GM21528 (cell line): ENCODE data around the gene PLIN3.
"Not testable (repeated sequence)": the region's sequence is repeated elsewhere in the genome, so short reads cannot be mapped to it uniquely, and the experiment has no call there.

Experiments
- ATAC-seq: cut with Tn5 transposase; IDR thresholded peaks from one replicate; pipeline ENCODE4 v1.9.1; 2021; ENCODE audit warnings: mild to moderate bottlenecking, moderate library complexity; ENCODE audit not compliant: unreplicated experiment, low FRiP score

PLIN3 gene, protein sequence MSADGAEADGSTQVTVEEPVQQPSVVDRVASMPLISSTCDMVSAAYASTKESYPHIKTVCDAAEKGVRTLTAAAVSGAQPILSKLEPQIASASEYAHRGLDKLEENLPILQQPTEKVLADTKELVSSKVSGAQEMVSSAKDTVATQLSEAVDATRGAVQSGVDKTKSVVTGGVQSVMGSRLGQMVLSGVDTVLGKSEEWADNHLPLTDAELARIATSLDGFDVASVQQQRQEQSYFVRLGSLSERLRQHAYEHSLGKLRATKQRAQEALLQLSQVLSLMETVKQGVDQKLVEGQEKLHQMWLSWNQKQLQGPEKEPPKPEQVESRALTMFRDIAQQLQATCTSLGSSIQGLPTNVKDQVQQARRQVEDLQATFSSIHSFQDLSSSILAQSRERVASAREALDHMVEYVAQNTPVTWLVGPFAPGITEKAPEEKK

DNA sequence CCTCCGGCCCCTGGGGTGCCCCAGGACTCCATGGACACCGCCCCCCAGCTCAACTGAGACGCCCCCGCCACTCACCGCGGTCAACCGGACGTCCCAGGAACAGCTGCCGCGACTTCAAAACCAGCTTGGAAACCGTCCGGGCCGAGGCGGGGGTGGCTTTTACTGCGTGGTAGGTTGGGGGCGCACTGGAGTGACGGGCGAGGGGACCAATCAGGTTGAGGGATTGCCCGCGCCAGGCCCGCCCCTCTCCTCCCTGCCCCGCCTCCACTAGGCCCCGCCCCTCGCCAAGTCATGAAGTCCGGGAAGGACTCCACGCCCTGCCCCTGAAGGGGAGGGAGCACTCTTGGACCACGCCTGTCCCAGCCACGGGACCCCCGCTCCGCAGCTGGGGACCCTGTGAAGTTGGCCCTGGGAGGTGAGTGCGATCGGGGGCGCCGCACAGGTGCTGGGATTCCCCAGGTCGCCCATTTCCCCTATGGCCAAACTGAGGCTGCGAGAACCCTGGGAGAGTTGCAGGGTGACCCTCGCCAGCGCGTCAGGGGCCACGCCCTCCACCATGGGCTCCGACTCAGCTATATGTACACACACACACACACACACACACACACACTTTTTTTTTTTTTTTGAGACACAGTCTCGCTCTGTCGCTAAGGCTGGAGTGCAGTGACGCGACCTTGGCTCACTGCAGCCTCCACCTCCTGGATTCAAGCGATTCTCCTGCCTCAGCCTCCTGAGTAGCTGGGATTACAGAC is at the start of gene PLIN3:
PLIN3 (minus strand) TSS at position 134 of the 752 bp plus-strand sequence. CDS start 6,273 bp downstream, outside the sequence.
- ATAC-seq, result peak; percentile 57

DNA sequence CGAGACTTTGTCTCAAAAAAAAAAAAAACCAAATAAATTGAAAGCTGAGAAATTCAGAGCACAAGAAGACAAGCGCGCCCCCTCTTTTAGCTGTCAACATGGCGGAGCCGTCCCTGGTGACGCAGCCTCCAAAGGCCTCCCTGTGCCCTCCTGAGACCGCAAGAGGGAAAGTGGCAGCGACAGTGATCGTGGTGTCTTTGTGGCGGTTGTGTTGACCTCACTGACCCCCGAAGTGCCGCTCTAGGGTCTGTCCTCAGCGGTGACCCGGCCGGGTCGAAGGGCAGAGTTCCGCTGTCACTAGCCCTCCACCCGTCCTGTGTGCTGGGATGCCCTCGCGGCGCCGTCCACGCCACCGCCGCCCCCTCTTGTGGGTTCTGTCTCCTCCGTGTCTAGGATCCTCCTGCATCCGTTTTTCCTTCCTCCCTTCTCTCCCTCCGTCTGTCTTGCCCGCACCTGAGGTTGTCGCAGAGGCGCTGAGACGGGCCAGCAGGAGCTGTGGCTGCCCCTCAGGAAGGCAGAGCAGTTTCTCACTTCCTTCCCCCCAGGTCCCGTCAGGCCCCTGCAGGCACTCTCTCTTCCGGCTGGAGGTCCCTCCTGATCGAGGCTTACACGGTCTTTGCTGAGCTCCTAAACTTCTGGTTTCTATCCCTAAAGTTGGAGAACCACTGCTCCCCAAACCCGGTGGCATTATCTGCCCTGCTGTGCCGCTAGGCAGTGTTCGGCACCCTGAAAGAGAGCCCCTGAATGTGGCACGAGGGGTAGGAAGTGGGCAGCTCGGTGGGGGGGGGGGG is 49.0 kb upstream of the PLIN3 start:
- no peak for ATAC-seq

DNA sequence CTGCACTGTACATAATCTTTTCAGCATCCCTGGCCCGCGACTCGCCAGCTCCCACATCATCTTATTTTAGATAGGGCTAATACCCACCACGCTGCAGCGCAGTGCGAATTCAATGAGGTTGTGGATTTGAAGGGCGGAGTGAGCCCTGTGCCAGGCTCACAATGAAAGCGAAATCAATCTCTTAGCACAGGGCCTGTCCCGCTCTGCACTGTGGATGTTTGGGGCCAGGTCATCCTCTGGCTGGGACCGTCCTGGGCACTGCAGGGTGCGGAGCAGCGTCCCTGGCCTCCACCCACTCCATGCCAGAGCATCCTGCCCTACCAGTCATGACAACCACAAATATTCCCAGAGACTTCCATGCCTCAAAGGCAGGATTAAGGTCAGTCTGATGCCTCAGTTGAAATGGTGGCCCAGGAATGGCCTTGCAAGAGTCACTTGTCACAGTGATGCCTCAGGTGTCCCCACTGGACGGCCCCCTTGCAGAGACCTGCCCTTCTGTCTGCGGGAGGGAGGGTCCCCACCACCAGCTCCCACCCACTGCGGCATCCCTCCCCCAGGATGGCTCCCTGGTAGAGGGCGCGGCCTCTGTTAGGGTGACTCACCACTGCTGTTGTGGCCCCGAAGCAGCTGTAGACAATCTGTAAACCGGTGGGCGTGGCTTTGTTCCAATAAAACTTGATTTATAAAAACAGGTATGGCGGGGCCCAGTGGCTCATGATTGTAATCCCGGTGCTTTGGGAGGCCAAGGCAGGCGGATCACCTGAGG is 47.5 kb upstream of the PLIN3 start:
- no peak for ATAC-seq

DNA sequence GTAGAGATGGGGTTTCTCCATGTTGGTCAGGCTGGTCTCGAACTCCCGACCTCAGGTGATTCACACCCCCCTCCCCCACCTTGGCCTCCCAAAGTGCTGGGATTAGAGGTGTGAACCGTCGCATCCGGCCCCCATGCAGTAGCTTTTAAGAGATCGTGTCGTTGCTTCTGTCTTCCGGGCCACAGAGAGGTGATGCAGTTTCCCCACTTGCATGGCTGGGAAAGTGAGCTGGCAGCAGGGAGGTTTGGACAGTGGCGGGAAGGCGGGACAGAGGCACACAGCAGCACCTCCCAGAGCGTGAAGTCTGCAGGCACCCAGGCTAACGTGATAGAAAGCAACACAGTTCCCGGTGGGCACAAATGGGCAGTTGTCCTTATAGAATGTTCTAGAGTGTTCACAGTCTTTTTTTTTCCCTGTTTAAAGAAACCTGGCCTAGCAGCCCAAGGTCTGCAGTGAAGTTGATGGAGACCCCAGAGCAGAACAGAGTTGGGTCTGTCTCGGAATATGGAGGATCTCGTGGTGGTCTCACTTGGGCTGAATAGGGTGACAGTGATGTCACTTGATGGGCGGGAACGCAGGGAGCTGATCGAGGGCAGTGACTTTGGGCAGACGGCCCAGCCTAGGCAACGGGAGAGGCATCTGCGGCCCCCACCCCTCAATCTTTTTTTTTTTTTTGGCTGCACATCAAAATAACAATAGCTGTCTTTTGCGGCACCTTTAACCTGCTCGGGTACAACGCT is 46.7 kb upstream of the PLIN3 start:
- no peak for ATAC-seq

DNA sequence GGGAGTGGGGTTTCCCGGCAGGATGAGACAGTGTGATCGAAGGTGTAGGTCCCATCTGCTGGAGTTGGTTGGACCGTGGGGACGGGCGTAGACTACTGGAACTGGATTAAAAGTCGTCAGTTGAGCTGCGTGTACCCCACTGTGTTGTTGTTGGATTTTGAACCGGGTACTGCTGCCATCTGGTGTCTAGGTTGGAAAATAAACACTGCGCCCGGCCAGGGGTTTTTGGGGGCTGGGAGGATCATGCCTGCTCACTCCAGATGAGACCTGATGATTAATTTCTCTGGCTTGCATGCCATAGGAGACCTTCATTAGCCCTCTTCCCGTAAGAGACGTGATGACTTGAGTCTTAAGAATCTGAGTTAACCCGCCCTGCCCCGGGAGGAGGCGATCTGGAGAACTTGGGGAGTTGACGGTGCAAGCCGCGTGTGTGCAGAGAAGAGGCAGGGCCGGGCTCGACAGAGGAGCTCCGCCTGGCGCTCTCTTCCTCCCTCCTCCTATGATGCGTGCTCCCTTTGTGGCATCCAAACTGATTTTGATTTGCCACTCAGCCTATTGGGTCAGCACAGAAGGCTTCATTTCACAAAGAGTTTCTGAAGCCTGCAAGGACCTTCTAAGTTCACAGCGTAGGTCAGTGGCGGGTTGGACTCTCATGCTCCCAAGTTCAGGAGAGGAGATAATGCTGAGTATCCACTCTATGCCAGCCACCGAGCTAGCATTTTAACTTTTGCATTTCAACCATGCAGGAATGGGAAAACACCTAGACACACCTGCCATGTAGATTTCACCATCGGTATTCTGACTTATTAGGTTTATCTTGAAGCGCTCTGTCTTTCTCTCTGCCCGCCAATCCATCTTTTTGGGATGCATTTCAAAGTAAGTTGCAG is 44.6 kb upstream of the PLIN3 start:
- no peak for ATAC-seq

DNA sequence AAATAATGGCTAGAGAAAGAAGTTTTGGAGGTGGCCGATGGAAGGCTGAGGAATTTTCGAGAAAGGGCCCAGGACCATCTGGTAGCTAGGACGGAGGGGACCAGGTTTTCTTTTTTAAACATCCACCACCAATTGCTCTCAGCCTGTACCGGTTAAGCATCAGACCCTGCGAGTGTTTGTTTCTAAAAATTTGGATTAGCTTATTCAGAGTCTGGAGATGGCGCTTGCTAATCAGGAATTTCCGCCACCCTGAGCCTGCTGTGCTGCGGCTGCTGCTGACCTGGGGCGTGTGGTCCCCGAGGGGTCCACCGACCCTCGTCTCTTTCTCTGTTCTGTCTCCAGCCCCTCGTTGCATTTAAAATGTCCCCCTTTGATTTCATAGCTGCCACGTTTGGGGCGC is 43.8 kb upstream of the PLIN3 start:
- ATAC-seq, result no peak

DNA sequence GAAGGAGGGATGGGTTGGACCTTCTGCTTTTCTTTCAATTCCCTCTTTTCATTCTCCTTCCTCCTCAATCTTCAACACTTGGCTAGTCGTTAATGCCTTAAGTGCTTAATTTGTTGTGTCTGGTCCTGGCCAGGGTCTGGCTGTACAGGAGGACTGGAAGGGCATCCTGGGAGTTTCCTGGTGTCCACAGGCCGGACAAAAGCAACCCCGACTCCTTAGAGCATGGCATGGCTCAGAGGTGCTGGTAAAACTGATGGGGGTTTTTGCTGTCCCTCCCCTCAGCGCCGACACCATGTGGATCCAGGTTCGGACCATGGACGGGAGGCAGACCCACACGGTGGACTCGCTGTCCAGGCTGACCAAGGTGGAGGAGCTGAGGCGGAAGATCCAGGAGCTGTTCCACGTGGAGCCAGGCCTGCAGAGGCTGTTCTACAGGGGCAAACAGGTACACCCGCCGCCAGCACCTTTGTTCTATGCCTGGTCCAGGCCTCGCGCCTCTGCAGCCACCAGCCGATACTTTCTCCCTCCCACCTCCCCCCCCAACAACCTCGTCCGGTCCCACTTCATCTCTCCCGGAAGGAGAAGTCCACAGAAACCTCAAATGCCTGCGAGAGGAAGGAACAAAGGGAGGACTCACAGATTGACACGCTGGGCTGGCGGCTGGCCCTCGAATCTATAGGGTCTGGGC is 43.3 kb upstream of the PLIN3 start:
- no peak for ATAC-seq

DNA sequence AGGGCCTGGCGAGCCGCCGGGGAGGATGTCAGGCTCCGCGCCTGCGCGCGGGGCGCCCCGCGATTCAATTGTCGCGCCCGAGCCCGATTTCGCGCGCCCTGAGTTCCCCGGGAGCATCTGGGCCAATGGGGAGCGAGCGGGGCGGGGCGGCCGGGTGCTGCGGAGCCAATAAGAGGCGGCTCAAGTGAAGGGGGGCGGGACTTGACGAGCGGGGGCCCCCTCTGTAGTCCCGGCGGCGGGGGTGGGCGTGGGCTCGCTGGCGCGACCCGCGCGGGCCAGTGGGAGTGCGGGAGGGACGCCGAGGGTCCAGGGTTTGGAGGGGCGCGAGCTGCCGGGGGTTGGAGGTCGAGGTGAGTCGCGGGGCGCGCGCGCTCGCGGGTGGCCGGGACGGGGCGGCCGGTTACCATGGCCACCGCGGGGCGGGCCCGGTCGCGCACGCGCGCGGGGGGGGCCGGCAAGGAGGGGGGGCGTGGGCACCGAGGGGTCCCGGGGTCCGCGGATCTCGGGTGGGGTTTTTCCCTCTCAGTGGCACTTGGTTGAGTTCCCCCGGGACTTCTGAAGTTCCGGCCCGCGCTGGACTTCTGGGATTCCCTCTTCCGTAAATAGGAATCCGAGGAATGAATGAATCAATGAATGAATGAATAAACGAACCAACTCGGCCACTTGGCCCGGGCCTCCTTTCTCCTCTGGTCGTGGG is 42.6 kb upstream of the PLIN3 start:
- ATAC-seq, result peak; percentile 58

DNA sequence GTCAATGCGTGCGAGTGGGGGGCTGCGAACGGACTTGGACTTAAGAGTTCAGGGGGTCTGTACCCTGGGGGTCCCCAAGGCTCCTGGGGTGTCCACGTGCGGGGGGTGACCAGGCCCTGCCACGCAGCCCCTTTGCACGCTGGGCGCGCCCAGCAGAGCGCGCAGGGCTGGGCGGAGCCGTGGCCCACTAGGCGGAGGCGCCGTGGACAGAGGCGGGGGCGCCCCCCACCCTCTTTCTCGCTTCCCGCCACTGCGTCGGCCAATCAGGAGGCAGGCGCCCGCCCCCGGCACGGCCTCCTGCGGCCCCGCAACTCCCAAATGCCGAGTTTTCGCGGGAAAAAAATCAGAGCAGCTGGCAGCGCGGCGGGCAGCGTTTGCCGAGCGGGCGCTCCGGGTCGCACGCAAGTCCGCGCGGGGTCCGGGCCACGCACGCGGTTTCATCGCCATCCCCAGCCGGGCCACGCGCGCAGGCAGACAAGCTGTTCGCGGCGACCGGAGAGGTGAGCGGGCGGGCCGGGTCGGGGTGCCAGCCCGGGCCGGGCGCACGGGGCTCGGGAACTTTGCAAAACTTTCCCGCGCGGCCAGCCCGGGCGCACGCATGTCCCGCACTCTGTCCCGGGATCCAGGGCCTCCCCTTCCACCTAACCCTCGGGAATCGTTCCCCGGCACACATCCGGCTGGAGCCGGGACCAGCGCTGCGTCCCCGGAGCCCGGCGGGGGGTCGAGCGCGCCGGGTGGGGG is 41.9 kb upstream of the PLIN3 start, which contains the start of gene UHRF1:
UHRF1 (plus strand) TSS at position 346 of the 741 bp plus-strand sequence. CDS start 1,385 bp downstream, outside the sequence.
- ATAC-seq, result peak; percentile 28

DNA sequence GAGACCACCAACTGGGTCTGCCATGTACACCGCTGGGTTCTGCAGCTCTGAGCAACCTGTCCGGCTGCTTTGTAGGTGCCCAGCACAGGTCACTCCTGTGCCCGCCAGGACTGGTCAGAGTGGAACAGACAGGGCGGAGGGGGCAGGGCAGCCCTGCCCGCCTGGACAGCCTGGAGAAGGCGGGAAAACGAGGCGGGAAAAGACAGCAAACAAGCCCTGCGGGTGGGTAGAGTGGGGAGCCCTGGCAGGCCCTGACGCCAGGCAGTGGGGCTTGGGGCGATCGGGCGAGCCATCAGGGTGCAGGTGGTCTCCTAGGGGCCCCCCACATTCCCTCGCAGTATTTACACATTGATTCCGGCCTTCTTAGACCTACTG is 41.3 kb upstream of the PLIN3 start:
- no peak for ATAC-seq

DNA sequence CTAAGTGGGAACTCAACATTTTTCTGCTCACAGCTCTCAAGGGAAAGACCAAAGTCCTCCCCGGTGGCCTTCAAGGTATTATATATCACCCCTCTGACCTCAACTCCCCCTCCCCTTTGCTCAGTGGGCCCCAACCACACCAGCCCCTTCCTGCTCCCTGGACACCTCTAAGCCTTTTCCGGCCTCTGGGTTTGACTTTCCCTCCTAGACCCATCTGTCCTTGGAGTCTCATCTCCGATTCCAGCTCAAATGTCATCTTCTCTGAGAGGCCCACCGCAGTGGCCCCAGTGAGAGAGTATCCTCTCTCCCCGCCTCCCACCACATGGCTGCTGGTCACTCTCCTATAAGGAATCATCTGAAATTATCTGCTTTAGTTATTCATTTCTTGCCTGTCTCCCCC is 40.9 kb upstream of the PLIN3 start:
- no peak for ATAC-seq

DNA sequence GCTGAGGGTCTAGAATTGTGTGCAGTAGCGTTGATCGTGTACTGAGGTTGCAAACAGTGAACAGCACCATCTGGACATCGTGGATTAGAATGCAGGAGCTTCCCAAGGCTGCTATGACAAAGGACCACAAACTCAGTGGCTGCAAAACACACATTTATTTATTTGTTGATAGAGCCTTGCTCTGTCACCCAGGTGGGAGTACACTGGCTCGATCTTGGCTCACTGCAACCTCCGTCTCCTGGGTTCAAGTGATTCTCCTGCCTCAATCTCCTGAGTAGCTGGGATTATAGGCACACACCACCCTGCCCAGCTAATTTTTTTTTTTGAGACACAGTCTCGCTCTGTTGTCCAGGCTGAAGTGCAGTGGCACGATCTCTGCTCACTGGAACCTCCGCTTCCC is 39.5 kb upstream of the PLIN3 start:
- no peak for ATAC-seq

DNA sequence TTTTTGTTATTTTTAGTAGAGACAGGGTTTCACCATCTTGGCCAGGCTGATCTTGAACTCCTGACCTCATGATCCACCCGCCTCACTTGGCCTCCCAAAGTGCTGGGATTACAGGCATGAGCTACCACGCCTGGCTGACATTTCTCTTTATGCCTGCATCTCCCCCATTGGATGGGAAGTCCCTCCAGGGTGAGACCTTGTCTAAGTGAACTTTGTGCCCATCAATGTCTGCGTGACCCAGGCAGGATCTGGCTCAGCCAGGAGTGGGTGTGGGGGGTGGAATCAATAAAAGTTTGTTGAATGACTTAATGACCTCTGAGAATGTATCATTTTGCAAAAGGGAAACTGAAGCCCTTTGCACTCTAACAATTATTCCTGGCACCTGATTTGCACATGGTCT is 37.0 kb upstream of the PLIN3 start:
- ATAC-seq, result no peak

DNA sequence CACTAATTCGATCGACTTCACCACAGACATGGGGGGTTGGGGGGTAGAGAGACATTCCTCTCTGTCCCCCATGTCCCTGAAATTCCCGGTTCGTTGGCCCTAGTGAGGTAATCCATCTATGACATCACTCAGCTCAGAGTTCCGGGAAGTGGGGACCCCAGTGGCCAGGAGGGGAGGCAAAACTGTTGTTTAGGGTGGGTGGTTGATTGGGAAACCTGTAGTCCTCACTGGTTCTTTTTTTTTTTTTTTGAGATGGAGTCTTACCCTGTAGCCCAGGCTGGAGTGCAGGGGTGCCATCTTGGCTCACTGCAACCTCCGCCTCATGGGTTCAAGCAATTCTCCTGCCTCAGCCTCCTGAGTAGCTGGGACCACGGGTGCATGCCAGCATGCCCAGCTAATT is 35.3 kb upstream of the PLIN3 start, which contains the start of gene ARRDC5:
ARRDC5 (minus strand) TSS at position 101 of the 400 bp plus-strand sequence; CDS start at position 30, 71 bp downstream.
- ATAC-seq, result no peak

DNA sequence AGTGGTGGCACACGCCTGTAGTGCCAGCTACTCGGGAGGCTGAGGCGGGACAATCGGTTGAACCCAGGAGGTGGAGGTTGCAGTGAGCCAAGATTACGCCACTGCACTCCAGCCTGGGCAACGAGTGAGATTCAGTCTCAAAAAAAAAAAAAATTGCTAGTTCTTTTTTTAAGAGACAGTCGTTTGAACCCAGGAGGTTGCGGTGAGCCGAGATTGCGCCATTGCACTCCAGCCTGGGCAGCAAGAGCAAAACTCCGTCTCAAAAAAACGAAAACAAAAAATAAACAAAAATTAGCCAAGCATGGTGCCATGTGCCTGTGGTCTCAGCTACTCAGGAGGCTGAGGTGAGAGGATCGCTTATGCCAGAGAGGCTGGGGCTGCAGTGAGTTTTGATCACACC is 33.4 kb upstream of the PLIN3 start:
- ATAC-seq, result not testable (repeated sequence)

DNA sequence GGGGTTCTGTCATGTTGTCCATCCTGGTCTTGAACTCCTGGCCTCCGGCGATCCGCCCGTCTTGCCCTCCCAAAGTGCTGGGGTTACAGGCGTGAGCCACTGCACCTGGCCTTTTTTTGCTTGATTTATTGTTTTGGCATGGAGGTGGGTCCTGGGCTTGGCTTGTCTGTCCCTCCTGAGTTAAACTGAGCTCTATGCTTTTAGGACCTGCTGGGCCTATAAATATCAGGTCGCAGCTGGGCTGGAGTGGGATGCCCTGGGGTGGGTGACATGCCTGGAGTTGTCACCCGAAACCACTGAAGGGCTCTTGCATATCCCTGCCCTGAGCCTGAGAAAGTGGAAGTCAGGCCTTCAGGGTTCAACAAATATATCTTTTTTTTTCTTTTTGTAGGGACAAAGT is 29.7 kb upstream of the PLIN3 start:
- ATAC-seq, result no peak

DNA sequence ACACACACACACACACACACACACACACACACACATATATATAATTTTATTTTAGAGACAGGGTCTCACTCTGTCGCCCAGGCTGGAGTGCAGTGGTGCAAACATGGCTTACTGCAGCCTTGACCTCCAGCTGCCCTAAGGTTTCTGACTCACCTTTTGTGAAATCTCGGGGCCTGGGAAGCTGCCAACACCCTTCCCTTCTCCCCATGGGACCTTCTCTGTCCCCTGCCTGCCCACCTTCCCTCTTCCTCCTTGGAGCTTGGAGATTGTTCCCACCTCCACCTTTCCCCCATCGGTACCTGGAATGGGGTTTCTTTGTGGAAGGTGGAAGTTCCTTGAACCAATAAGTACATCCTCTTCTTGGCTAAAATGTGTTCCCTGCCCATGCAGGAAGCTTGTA is 28.9 kb upstream of the PLIN3 start:
- no peak for ATAC-seq
